Measurements from ENCODE around the gene CEMP1. TPM values are rescaled to one million over a fixed set of nuclear protein-coding genes. Genes with fewer than 3 reads are reported as not detected.

The CEMP1 gene
- total RNA-seq, 4 donors from 2014 or later, result 3.6 to 7.8 (median 3.6) TPM

DNA sequence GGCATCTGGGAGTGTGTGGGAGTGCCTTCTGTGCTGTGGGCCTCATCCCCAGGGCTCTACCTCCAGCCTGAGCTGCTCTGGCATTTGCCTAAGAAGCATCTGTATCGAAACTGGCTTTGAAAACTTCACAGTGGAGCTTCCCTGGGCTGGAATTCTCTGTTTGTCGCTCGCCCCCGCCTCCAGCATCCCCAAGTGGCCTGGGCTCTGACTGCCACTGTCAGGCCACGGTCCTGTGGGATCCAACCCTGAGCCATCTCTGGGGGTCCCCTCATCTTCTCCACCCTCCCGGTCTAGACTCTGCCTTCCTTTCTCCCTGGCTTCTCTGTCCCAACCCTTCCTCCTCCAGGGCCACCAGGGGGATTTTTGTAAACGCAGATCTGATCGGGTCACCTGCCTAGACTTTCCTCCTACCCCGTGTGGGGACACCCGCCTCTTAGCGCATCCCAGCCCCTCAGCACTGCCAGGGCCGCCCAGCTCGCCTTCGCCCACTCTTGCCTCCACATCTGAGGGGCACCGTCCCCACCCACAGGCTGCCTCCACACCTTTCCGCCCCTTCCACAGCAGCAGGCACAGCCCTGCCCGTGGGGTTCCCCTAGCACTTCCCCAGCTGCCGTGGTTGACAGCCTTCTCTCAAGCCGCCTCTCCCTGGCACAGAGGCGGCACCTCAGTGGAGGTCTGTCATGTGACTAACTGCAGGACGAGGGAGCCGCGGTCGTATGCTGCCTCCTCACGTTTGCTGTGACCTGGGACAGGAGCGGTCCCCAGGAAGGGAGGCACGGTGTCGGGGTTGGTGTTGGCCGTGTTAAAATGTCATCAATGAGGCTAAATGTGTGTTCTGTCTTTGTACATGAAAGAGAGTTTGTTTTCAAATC is 44.3 kb downstream of the CEMP1 start:
- peak; percentile 91 to 93 for DNase-seq
- WGBS, 2 donors, result 55 to 58% methylated on average over 27 to 29 of the region's 29 CpGs
- Histone ChIP-seq H3K9me3 (no peaks in the 10 kb centered on the region), H3K36me3 (no peaks in the 10 kb centered on the region), H3K27ac (peak overlapping the region; percentile 29 to 71 (median 50)), H3K4me3 (replicated peaks in 1 of 3) (no peak overlapping the region), H3K27me3 (no peaks in the 10 kb centered on the region), H3K4me1 (peaks cover 43 to 71% of the 10 kb centered on the region in 2 donors)
- TF ChIP-seq POLR2A (IDR thresholded peaks at IDR 0.05), result peak in 1 of 2 donors; percentile 16
- TF ChIP-seq, protein P1, sequence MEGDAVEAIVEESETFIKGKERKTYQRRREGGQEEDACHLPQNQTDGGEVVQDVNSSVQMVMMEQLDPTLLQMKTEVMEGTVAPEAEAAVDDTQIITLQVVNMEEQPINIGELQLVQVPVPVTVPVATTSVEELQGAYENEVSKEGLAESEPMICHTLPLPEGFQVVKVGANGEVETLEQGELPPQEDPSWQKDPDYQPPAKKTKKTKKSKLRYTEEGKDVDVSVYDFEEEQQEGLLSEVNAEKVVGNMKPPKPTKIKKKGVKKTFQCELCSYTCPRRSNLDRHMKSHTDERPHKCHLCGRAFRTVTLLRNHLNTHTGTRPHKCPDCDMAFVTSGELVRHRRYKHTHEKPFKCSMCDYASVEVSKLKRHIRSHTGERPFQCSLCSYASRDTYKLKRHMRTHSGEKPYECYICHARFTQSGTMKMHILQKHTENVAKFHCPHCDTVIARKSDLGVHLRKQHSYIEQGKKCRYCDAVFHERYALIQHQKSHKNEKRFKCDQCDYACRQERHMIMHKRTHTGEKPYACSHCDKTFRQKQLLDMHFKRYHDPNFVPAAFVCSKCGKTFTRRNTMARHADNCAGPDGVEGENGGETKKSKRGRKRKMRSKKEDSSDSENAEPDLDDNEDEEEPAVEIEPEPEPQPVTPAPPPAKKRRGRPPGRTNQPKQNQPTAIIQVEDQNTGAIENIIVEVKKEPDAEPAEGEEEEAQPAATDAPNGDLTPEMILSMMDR (IDR thresholded peaks at IDR 0.05), result peak in 4 of 6 experiments; percentile 55 to 76 (median 65)
- intact Hi-C loops (cut with DNase I), result no loop called here

DNA sequence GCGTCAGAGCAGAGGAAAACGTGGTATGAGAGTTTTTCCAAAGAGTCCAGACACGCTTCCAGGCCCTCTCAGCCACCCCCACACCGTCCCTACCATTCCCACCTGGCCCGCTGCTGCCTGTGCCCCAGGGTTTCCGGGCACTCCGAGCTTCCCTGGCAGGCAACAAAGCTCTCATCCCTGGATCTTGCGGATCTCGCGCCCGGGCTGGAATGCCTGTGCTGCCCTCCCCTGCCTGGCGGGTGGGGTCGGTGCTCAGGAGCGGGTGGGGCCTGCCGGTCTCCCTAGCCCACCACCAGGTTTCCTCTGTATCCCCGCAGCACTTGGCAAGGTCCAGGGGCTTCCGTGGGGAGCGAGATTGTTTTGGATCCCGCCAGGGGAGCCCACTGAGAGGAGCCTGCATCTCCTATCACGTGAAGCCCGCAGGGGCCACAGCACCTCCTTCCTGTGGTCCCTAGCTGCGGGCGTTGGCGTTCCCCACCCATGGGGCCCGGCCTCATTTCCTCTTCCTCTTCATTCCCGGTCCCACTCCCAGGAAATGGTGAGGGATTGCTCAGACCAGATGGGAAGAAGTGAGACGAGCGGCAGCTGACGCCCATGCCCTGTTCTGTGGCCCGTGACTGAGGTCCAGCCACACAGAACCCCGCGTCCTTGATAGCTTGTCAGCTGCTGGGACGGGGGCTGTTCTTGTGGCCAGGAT is 45.2 kb downstream of the CEMP1 start:
- Histone ChIP-seq H3K27me3 (no peaks in the 10 kb centered on the region), H3K9me3 (no peaks in the 10 kb centered on the region), H3K36me3 (no peaks in the 10 kb centered on the region), H3K27ac (peak overlapping the region in 1 of 3 donors; percentile 71), H3K4me1 (peaks cover 42 to 73% of the 10 kb centered on the region in 2 donors), H3K4me3 (replicated peaks in 1 of 3) (no peak overlapping the region)
- no peak for DNase-seq
- TF ChIP-seq, protein P1 (IDR thresholded peaks at IDR 0.05), result no peak
- TF ChIP-seq POLR2A (IDR thresholded peaks at IDR 0.05), result no peak
- 86 to 87% methylated on average over 26 to 33 of the region's 33 CpGs for WGBS, 2 donors
- intact Hi-C loops (cut with DNase I), result no loop called here

DNA sequence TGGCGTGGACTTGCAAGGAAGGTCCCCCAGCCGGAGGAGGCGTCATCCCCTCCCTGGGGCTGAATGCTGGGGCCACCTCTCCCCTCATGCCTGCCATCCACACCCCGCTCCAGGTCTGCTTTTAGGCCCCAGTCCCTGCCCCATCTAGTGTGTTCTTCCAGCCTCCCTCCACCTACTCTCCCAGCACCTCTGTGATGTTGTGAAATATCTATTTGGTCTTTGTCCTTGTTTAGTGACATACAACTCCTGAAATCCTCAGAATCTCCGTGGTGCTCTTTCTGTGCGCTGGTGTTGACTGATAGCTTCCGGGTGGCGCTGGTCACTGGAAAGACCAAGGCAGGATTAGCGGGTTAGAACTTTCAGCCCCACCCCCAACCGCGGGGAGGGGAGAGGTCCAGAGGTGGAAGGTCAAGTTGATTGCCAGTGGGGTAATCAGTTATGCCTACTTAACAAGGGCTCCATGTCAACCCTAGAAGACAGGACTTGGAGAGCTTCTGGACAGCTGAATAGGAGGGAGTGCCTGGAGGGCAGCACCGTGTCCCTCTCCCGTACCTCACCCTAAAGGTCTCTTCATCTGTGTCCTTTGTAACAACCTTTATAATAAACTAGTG is 46.2 kb downstream of the CEMP1 start:
- no peak for TF ChIP-seq POLR2A (IDR thresholded peaks at IDR 0.05)
- TF ChIP-seq, protein P1 (IDR thresholded peaks at IDR 0.05), result no peak
- H3K27ac ChIP-seq, result peak overlapping the region; percentile 41 to 54 (median 45)

DNA sequence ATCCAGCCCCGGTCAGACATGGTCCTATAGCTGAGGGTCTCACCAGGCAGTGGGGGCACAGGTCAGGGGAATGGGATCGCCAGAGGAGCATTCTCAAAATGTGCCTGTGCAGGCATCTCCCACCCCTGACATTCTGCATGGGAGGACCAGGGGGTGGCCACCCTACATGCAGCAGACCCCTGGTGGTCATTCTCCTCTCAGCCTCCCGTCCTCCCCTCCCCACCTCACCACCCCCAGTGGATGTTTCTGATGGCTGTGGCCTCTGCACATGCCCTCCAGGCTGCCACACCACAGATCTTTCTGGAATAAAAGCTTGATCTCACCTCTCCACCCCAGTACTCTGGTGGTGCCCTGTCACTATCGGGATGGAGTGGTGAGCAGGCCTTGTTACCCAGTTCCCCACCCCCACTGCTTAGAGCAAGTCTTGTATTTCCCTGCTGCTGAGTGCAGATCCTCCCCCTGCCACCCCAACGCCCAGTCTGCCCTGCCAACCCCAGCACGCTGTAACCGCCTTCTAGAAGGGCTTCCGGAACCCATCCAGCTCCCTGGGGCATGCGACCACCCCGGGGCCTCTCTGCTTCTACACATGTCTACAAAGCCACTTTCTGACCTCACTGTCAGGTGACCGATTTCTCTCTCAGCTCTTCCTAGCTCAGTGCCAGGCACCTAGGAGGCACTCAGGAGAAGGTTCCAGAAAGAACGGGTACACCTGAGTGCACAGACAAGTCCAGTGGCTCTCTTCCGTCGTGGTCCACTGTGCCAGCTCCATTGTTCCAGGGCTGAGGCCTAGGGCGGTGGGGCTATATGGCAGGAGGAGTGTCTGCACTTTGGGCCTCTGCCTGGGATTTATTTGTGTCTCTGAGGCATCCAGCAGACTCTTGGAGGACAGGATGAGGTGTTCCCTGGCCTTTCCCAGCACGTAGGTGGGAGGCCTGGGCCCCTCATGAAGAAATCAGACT is 47.0 kb downstream of the CEMP1 start:
- peak overlapping the region; percentile 41 to 54 (median 45) for H3K27ac ChIP-seq
- H3K4me3 ChIP-seq (replicated peaks in 1 of 3), result no peak overlapping the region
- H3K27me3 ChIP-seq, result no peaks in the 10 kb centered on the region
- H3K9me3 ChIP-seq, result no peaks in the 10 kb centered on the region
- no peaks in the 10 kb centered on the region for H3K36me3 ChIP-seq
- intact Hi-C loops (cut with DNase I), result no loop called here
- WGBS, 2 donors, result 68 to 78% methylated on average over 16 of the region's 16 CpGs
- peaks cover 38 to 69% of the 10 kb centered on the region in 2 donors for H3K4me1 ChIP-seq
- TF ChIP-seq POLR2A (IDR thresholded peaks at IDR 0.05), result no peak
- TF ChIP-seq, protein P1 (IDR thresholded peaks at IDR 0.05), result no peak
- DNase-seq, result peak; percentile 44 to 55

More for the DNA sequence above, 46.2 kb downstream of the CEMP1 start:
- no peaks in the 10 kb centered on the region for H3K9me3 ChIP-seq
- 87 to 89% methylated on average over 13 of the region's 13 CpGs for WGBS, 2 donors
- DNase-seq, result no peak
- no peak overlapping the region for H3K4me3 ChIP-seq (replicated peaks in 1 of 3)
- no peaks in the 10 kb centered on the region for H3K36me3 ChIP-seq
- peaks cover 38 to 69% of the 10 kb centered on the region in 2 donors for H3K4me1 ChIP-seq
- no peaks in the 10 kb centered on the region for H3K27me3 ChIP-seq
- intact Hi-C loops (cut with DNase I), result no loop called here

All from thyroid gland (tissue), 4 donors.